B cell (primary cell): ENCODE data around the gene GNG10.

Experiments
- CTCF ChIP-seq: fragments of 200-600 bp; IDR thresholded peaks from one replicate; pipeline ENCODE4 v1.8.0; 2022; ENCODE audit warnings: antibody characterized with exemption, mild to moderate bottlenecking
- EZH2 ChIP-seq: IDR thresholded peaks from 2 replicates; pipeline ENCODE4 v1.6.1; 2012; ENCODE audit warnings: borderline replicate concordance, low read depth, mild to moderate bottlenecking, moderate library complexity, low read length; ENCODE audit not compliant: insufficient read depth, poor library complexity, severe bottlenecking

- TF ChIP-seq CTCF (no peak), EZH2 (no peak)
These were observed 17.1 kb upstream of the GNG10 start for GRCh38 chr9:111644195-111644772.
